SK-N-SH (cell line): ENCODE data around the gene SPRR3. TPM values are rescaled to one million over a fixed set of nuclear protein-coding genes. Genes with fewer than 3 reads are reported as not detected.
"Not testable (repeated sequence)": the region's sequence is repeated elsewhere in the genome, so short reads cannot be mapped to it uniquely, and the experiment has no call there.

Experiments
- CTCF ChIA-PET: fragments of 300-600, 350-600 bp; formaldehyde crosslinking; extraction: SDS; loops from one replicate; lab custom pipeline; 2021; lab: Yijun Ruan, JAX
- POLR2A ChIA-PET: fragments of 350-600 bp; sonication (Branson Sonifier 250); formaldehyde crosslinking; extraction: SDS; loops from one replicate; lab custom pipeline; 2020; ENCODE audit warnings: antibody characterized with exemption, inconsistent platforms; lab: Yijun Ruan, JAX
- DNase-seq: peaks from one replicate; pipeline ENCODE4 v3.0.0; 2012
- H2AFZ ChIP-seq: fragments of 200-600 bp; sonication (generic); 2 replicates; pipeline ENCODE4 v1.8.1; 2016; ENCODE audit warnings: antibody characterized with exemption, mild to moderate bottlenecking, low read depth
- H3F3A ChIP-seq: fragments of 200-600 bp; sonication (generic); replicated peaks from 2 replicates; pipeline ENCODE3; 2016; ENCODE audit warnings: antibody characterized with exemption, mild to moderate bottlenecking; ENCODE audit not compliant: insufficient read depth
- H3K27ac ChIP-seq, 2 experiments: fragments of 200-500 bp in 1 of 2; fragments of 200-600 bp in 1 of 2; sonication (Bioruptor generic) in 1 of 2; sonication (generic), shearing (Covaris generic) in 1 of 2; 2 replicates each; pipeline versions ENCODE4 v1.5.1 to v1.6.1; 2014 to 2016; ENCODE audit warnings: low read depth in 2 of 2, inconsistent platforms in 1 of 2, low read length in 1 of 2, mild to moderate bottlenecking in 1 of 2, mixed read lengths in 1 of 2
- H3K27me3 ChIP-seq: fragments of 200-600 bp; sonication (generic), shearing (Covaris generic); 2 replicates; pipeline ENCODE4 v1.6.1; 2016; ENCODE audit warnings: mixed run types; ENCODE audit not compliant: insufficient read depth
- H3K36me3 ChIP-seq, 2 experiments: fragments of 200-500 bp in 1 of 2; fragments of 200-600 bp in 1 of 2; sonication (Bioruptor generic) in 1 of 2; sonication (generic) in 1 of 2; replicated peaks in 1 of 2; 2 replicates each; pipeline versions ENCODE3 to v1.5.1; 2014 to 2016; ENCODE audit warnings: low read length in 1 of 2, mild to moderate bottlenecking in 1 of 2; ENCODE audit not compliant: insufficient read depth in 2 of 2, control insufficient read depth in 1 of 2
- H3K4me1 ChIP-seq, 2 experiments: fragments of 200-500 bp in 1 of 2; fragments of 200-600 bp in 1 of 2; sonication (Bioruptor generic) in 1 of 2; sonication (generic), shearing (Covaris generic) in 1 of 2; 2 replicates each; pipeline versions ENCODE4 v1.5.1 to v1.6.1; 2014 to 2016; ENCODE audit warnings: low read depth in 1 of 2, low read length in 1 of 2, mixed run types in 1 of 2; ENCODE audit not compliant: insufficient read depth in 2 of 2, control insufficient read depth in 1 of 2
- H3K4me2 ChIP-seq: fragments of 200-600 bp; sonication (generic), shearing (Covaris generic); 2 replicates; pipeline ENCODE4 v1.6.1; 2017; ENCODE audit warnings: mixed run types
- H3K4me3 ChIP-seq, 2 experiments: fragments of 200-500 bp in 1 of 2; fragments of 200-600 bp in 1 of 2; sonication (Bioruptor generic) in 1 of 2; sonication (generic), shearing (Covaris generic) in 1 of 2; 2 replicates each; pipeline versions ENCODE4 v1.5.1 to v1.8.1; 2014 to 2016; ENCODE audit warnings: low read depth in 2 of 2, inconsistent platforms in 1 of 2, low read length in 1 of 2, mild to moderate bottlenecking in 1 of 2, mixed read lengths in 1 of 2, moderate library complexity in 1 of 2
- H3K79me2 ChIP-seq: fragments of 200-600 bp; sonication (generic); 2 replicates; pipeline ENCODE4 v1.8.1; 2017; ENCODE audit warnings: mild to moderate bottlenecking; ENCODE audit not compliant: insufficient read depth
- H3K9ac ChIP-seq: fragments of 200-600 bp; sonication (generic); 2 replicates; pipeline ENCODE4 v1.6.1; 2017; ENCODE audit warnings: mixed run types
- H3K9me2 ChIP-seq: fragments of 200-600 bp; sonication (generic); 2 replicates; pipeline ENCODE4 v1.6.1; 2017; ENCODE audit warnings: mixed run types
- H3K9me3 ChIP-seq: fragments of 200-600 bp; sonication (generic); 2 replicates; pipeline ENCODE4 v1.6.1; 2017; ENCODE audit warnings: mixed run types, mild to moderate bottlenecking, moderate library complexity
- H4K20me1 ChIP-seq: fragments of 200-600 bp; sonication (generic); 2 replicates; pipeline ENCODE4 v1.6.1; 2017; ENCODE audit warnings: mild to moderate bottlenecking, mixed run types; ENCODE audit not compliant: insufficient read depth
- CHD2 ChIP-seq: fragments of 150-350 bp; IDR thresholded peaks from 2 replicates; pipeline ENCODE4 v1.6.1; 2018; ENCODE audit warnings: low read length; ENCODE audit not compliant: partially characterized antibody
- ELF1 ChIP-seq: IDR thresholded peaks from 2 replicates; pipeline ENCODE4 v1.4.0; 2012
- EP300 ChIP-seq, 2 experiments: IDR thresholded peaks; 2 replicates each; pipeline versions ENCODE4 v1.4.0 to v1.6.1; 2012; ENCODE audit warnings: borderline replicate concordance in 1 of 2, low read depth in 1 of 2, low read length in 1 of 2
- FOSL2 ChIP-seq: IDR thresholded peaks from 2 replicates; pipeline ENCODE4 v1.4.0; 2012; ENCODE audit warnings: low read depth, mild to moderate bottlenecking, moderate library complexity, borderline replicate concordance
- FOXM1 ChIP-seq: IDR thresholded peaks from 2 replicates; pipeline ENCODE4 v1.4.0; 2012; ENCODE audit warnings: low read depth, mild to moderate bottlenecking
- GABPA ChIP-seq: IDR thresholded peaks from 2 replicates; pipeline ENCODE4 v1.4.0; 2012; ENCODE audit warnings: low read depth, mild to moderate bottlenecking
- JUND ChIP-seq: IDR thresholded peaks from 2 replicates; pipeline ENCODE4 v1.4.0; 2012
- MXI1 ChIP-seq: IDR thresholded peaks from 2 replicates; pipeline ENCODE4 v1.6.1; 2012; ENCODE audit warnings: mild to moderate bottlenecking, low read depth, low read length, improper control_type of control experiment
- NRF1 ChIP-seq: IDR thresholded peaks from 2 replicates; pipeline ENCODE4 v1.6.1; 2012; ENCODE audit warnings: low read depth, mild to moderate bottlenecking, low read length
- POLR2AphosphoS5 ChIP-seq: IDR thresholded peaks from 2 replicates; pipeline ENCODE4 v1.6.1; 2012; ENCODE audit warnings: low read depth, low read length
- RCOR1 ChIP-seq: fragments of 150-350 bp; IDR thresholded peaks from 2 replicates; pipeline ENCODE4 v1.6.1; 2017; ENCODE audit warnings: antibody characterized with exemption, low read length
- SMC3 ChIP-seq: IDR thresholded peaks from 2 replicates; pipeline ENCODE4 v1.6.1; 2012; ENCODE audit warnings: low read depth, low read length, improper control_type of control experiment
- YY1 ChIP-seq: IDR thresholded peaks from 2 replicates; pipeline ENCODE4 v1.4.0; 2012; ENCODE audit warnings: low read depth, mild to moderate bottlenecking
- WGBS: methylation state at CpG from one replicate; pipeline ENCODE4 v1.1.6; 2017; ENCODE audit warnings: low lambda C conversion rate; 5-methylcytosine and 5-hydroxymethylcytosine counted together
- polyA plus RNA-seq, 3 experiments: library from polyadenylated mRNA; depleted of rRNA; stranded (reverse); fragments of >200 nt; gene quantifications; 2 replicates each; pipeline ENCODE4 v1.2.3, GENCODE V29; 2012
- TF ChIP-seq, protein P1 (sequence below): fragments of 150-350 bp; IDR thresholded peaks from 2 replicates; pipeline ENCODE4 v1.6.1; 2016; ENCODE audit warnings: mild to moderate bottlenecking, low read depth, low read length
- TF ChIP-seq, protein P2 (sequence below): IDR thresholded peaks from 2 replicates; pipeline ENCODE4 v1.4.0; 2012; ENCODE audit warnings: low read depth
- TF ChIP-seq, protein P3 (sequence below): IDR thresholded peaks from 2 replicates; pipeline ENCODE4; 2012
- TF ChIP-seq, protein P4 (sequence below): fragments of 150-350 bp; IDR thresholded peaks from 2 replicates; pipeline ENCODE4 v1.6.1; 2017; ENCODE audit warnings: antibody characterized with exemption, low read length, low read depth, borderline replicate concordance

SPRR3 gene
- polyA plus RNA-seq, 1 of the 3 experiments (the other 2 are of a cell fraction), result not detected

- CTCF ChIA-PET, H3F3A ChIP-seq, H3K9ac ChIP-seq, H3K27me3 ChIP-seq, H3K9me3 ChIP-seq, H3K79me2 ChIP-seq, H2AFZ ChIP-seq, H4K20me1 ChIP-seq, H3K27ac ChIP-seq, DNase-seq, H3K9me2 ChIP-seq, POLR2A ChIA-PET, H3K36me3 ChIP-seq, H3K4me1 ChIP-seq, H3K4me2 ChIP-seq, H3K4me3 ChIP-seq: not testable (repeated sequence)
- 8% methylated on average over 9 of the region's 9 CpGs for whole genome bisulfite sequencing
Measured at GRCh38 chr1:153022340-153022739, 20.8 kb downstream of the SPRR3 start.

DNA sequence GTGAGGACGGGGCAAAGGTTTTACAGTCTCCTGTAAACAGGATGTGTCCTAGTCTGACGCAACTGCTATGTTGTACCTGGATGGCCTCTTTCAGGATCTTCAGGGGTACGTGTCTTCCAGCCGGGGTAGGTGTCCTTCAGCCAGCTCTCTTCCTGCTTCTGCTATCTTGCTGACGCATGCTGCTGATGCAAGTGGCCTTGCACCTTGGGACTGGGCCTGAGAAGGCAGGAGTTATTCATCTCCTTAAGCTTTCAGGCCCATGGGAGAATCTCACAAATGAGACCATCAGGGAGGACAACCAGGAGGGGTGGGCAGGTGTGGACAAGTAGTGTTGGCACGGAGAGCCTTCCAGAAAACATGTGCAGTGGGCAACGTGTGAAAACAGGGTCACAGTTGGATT lies 21.6 kb downstream of the SPRR3 start:
- ChIA-PET POLR2A (no interaction called here), CTCF (no interaction called here)
- DNase-seq, result no peak
- Histone ChIP-seq H3K36me3 (no peaks in the 10 kb centered on the region), H3K79me2 (no peaks in the 10 kb centered on the region), H3K9me2 (no peaks in the 10 kb centered on the region), H2AFZ (no peak overlapping the region), H3K27me3 (no peaks in the 10 kb centered on the region; the same call in 1 of the 2 replicates), H3K9me3 (no peaks in the 10 kb centered on the region), H3K4me3 (no peak overlapping the region), H3K27ac (no peak overlapping the region), H4K20me1 (no peaks in the 10 kb centered on the region), H3K4me1 (no peaks in the 10 kb centered on the region), H3F3A (no peaks in the 10 kb centered on the region), H3K4me2 (no peak overlapping the region), H3K9ac (no peak overlapping the region)
- 2% methylated on average over 3 of the region's 7 CpGs for WGBS
- TF ChIP-seq MXI1, result no peak
- no peak for TF ChIP-seq EP300 (IDR thresholded peaks at IDR 0.05; ENCODE audit: borderline replicate concordance in 1 of 2, low read depth in 1 of 2, low read length in 1 of 2)
- TF ChIP-seq JUND, result no peak
- TF ChIP-seq CHD2, result no peak
- no peak for TF ChIP-seq SMC3
- TF ChIP-seq POLR2AphosphoS5, result no peak
- no peak for TF ChIP-seq FOXM1
- TF ChIP-seq, protein P1, sequence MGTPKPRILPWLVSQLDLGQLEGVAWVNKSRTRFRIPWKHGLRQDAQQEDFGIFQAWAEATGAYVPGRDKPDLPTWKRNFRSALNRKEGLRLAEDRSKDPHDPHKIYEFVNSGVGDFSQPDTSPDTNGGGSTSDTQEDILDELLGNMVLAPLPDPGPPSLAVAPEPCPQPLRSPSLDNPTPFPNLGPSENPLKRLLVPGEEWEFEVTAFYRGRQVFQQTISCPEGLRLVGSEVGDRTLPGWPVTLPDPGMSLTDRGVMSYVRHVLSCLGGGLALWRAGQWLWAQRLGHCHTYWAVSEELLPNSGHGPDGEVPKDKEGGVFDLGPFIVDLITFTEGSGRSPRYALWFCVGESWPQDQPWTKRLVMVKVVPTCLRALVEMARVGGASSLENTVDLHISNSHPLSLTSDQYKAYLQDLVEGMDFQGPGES, result no peak
- TF ChIP-seq, protein P2, sequence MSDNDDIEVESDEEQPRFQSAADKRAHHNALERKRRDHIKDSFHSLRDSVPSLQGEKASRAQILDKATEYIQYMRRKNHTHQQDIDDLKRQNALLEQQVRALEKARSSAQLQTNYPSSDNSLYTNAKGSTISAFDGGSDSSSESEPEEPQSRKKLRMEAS, result no peak
- TF ChIP-seq, protein P3, sequence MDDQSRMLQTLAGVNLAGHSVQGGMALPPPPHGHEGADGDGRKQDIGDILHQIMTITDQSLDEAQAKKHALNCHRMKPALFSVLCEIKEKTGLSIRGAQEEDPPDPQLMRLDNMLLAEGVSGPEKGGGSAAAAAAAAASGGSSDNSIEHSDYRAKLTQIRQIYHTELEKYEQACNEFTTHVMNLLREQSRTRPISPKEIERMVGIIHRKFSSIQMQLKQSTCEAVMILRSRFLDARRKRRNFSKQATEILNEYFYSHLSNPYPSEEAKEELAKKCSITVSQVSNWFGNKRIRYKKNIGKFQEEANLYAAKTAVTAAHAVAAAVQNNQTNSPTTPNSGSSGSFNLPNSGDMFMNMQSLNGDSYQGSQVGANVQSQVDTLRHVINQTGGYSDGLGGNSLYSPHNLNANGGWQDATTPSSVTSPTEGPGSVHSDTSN, result no peak
- no peak for TF ChIP-seq YY1
- TF ChIP-seq RCOR1, result no peak
- TF ChIP-seq NRF1, result no peak
- no peak for TF ChIP-seq FOSL2
- TF ChIP-seq, protein P4, sequence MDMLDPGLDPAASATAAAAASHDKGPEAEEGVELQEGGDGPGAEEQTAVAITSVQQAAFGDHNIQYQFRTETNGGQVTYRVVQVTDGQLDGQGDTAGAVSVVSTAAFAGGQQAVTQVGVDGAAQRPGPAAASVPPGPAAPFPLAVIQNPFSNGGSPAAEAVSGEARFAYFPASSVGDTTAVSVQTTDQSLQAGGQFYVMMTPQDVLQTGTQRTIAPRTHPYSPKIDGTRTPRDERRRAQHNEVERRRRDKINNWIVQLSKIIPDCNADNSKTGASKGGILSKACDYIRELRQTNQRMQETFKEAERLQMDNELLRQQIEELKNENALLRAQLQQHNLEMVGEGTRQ, result no peak
- TF ChIP-seq ELF1, result no peak
- TF ChIP-seq GABPA, result no peak
- TF ChIP-seq, all 33 proteins: peak for 0
